HEK293 (cell line): ENCODE results near the gene FBXO21.

Experiments
- CTCF ChIA-PET: fragments of 350-600 bp; formaldehyde crosslinking; extraction: SDS; loops from one replicate; lab custom pipeline; 2021; ENCODE audit warnings: antibody characterized with exemption; lab: Yijun Ruan, JAX
- POLR2A ChIA-PET: fragments of 300-600 bp; formaldehyde crosslinking; extraction: SDS; loops from one replicate; lab custom pipeline; 2020; ENCODE audit warnings: antibody characterized with exemption, inconsistent platforms; lab: Yijun Ruan, JAX
- H3K27ac ChIP-seq: fragments of 200-500 bp; sonication (Bioruptor generic); 2 replicates; pipeline ENCODE4 v1.5.1; 2014; ENCODE audit warnings: low read depth, low read length, control low read depth, inconsistent platforms; ENCODE audit errors: extremely low read depth
- H3K36me3 ChIP-seq, 2 experiments: fragments of 200-500 bp in 1 of 2; sonication (Bioruptor generic) in 1 of 2; 1 replicate in 1 of 2; 2 replicates in 1 of 2; pipeline ENCODE4 v1.5.1; 2014 to 2017; ENCODE audit warnings: inconsistent platforms in 2 of 2, low read length in 2 of 2; ENCODE audit not compliant: control insufficient read depth in 2 of 2, insufficient read depth in 1 of 2
- H3K4me1 ChIP-seq: fragments of 200-500 bp; sonication (Bioruptor generic); 2 replicates; pipeline ENCODE4 v1.5.1; 2014; ENCODE audit warnings: mild to moderate bottlenecking, low read length, inconsistent platforms; ENCODE audit not compliant: control insufficient read depth, insufficient read depth
- H3K4me3 ChIP-seq: 2 replicates; pipeline ENCODE4 v1.5.1; 2011; ENCODE audit warnings: low read depth, mild to moderate bottlenecking, control low read depth, low read length, moderate library complexity
- H3K9me3 ChIP-seq: fragments of 200-500 bp; sonication (Bioruptor generic); 2 replicates; pipeline ENCODE4 v1.5.1; 2014; ENCODE audit warnings: low read depth, low read length, inconsistent platforms; ENCODE audit not compliant: control insufficient read depth, insufficient read depth
- HOXC10 ChIP-seq: sonication (generic); formaldehyde crosslinking; IDR thresholded peaks from 2 replicates; pipeline ENCODE4 v1.8.1; 2023; ENCODE audit warnings: mild to moderate bottlenecking, missing genetic modification reagents
- OVOL3 ChIP-seq: fragments of 450-650 bp; formaldehyde crosslinking; IDR thresholded peaks from 2 replicates; pipeline ENCODE4 v1.5.1; 2016; ENCODE audit warnings: missing biosample characterization, missing genetic modification characterization
- REPIN1 ChIP-seq: fragments of 450-650 bp; formaldehyde crosslinking; IDR thresholded peaks from 2 replicates; pipeline ENCODE4 v1.5.1; 2017; ENCODE audit warnings: missing biosample characterization, missing genetic modification characterization, low read depth
- ZBTB21 ChIP-seq: fragments of 450-650 bp; formaldehyde crosslinking; IDR thresholded peaks from 2 replicates; pipeline ENCODE4 v1.5.1; 2017; ENCODE audit warnings: missing biosample characterization, missing genetic modification characterization
- ZBTB44 ChIP-seq: fragments of 450-650 bp; IDR thresholded peaks from 2 replicates; pipeline ENCODE4 v1.5.1; 2018; ENCODE audit warnings: missing biosample characterization, mild to moderate bottlenecking, missing genetic modification characterization
- ZFP69B ChIP-seq: fragments of 450-650 bp; formaldehyde crosslinking; IDR thresholded peaks from 2 replicates; pipeline ENCODE4 v1.5.1; 2016; ENCODE audit warnings: missing biosample characterization, missing genetic modification characterization
- ZNF140 ChIP-seq: fragments of 450-650 bp; formaldehyde crosslinking; IDR thresholded peaks from 2 replicates; pipeline ENCODE4 v1.5.1; 2016; ENCODE audit warnings: missing biosample characterization, missing genetic modification characterization
- ZNF221 ChIP-seq: fragments of 450-650 bp; formaldehyde crosslinking; IDR thresholded peaks from 2 replicates; pipeline ENCODE4 v1.5.1; 2017; ENCODE audit warnings: missing biosample characterization, missing genetic modification characterization, borderline replicate concordance
- ZNF354C ChIP-seq: fragments of 450-650 bp; formaldehyde crosslinking; IDR thresholded peaks from 2 replicates; pipeline ENCODE4 v1.5.1; 2016; ENCODE audit warnings: missing biosample characterization, missing genetic modification characterization, low read depth, borderline replicate concordance
- ZNF624 ChIP-seq: fragments of 450-650 bp; formaldehyde crosslinking; IDR thresholded peaks from 2 replicates; pipeline ENCODE4 v1.5.1; 2017; ENCODE audit warnings: missing biosample characterization, missing genetic modification characterization
- ZNF664 ChIP-seq: fragments of 450-650 bp; formaldehyde crosslinking; IDR thresholded peaks from 2 replicates; pipeline ENCODE4 v1.5.1; 2016; ENCODE audit warnings: missing biosample characterization, missing genetic modification characterization
- TF ChIP-seq, protein P1 (sequence below): fragments of 450-650 bp; formaldehyde crosslinking; IDR thresholded peaks from 2 replicates; pipeline ENCODE4 v1.5.1; 2016; ENCODE audit warnings: missing biosample characterization, missing genetic modification characterization
- TF ChIP-seq, protein P2 (sequence below): fragments of 450-650 bp; formaldehyde crosslinking; IDR thresholded peaks from 2 replicates; pipeline ENCODE4 v1.5.1; 2016; ENCODE audit warnings: missing biosample characterization, missing genetic modification characterization
- TF ChIP-seq, protein P3 (sequence below): fragments of 450-650 bp; formaldehyde crosslinking; conservative IDR thresholded peaks from 2 replicates; pipeline ENCODE4 v1.5.1; 2016; ENCODE audit warnings: low read depth, missing biosample characterization, missing genetic modification characterization
- TF ChIP-seq, protein P4 (sequence below): fragments of 450-650 bp; formaldehyde crosslinking; IDR thresholded peaks from 2 replicates; pipeline ENCODE4 v1.5.1; 2017; ENCODE audit warnings: missing biosample characterization, mild to moderate bottlenecking, missing genetic modification characterization, moderate library complexity

The FBXO21 gene

DNA sequence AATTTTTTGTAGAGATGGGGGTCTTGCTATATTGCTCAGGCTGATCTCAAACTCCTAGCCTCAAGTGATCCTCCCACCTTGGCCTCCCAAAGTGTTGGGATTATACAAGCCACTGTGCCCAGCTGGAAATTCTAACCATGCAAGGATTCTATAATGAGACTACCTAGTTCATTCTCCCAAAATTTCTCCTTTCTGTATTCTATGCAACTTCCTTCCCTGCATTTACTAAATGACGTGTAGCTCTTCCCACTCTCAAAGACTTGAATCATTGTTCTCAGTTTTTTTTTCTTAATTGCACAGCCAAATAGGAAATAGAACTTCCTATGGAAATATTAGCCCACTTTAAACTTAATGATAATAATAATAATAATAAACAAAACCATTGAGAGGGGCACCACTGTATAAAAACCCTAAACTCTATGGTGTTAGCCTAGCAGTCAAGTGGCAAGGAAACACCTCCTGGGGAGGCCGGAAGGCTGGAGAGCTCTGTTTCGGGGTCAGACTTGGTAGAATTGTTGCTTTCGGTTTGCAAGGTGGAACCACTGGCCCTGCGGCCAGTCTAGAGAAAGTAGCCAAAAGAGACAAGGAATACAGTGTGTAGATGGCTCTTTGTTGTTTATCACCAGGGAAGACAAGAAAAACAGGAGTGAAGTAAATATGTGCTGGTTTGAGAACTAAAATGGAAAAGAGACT, 51.1 kb downstream of the FBXO21 start:
- no peaks in the 10 kb centered on the region for H3K4me1 ChIP-seq
- no peaks in the 10 kb centered on the region for H3K9me3 ChIP-seq
- peaks cover under 1 to 2% of the 10 kb centered on the region in 2 experiments; a peak in 1 of 3 replicates for H3K36me3 ChIP-seq
- no peak overlapping the region for H3K4me3 ChIP-seq
- CTCF ChIA-PET, result interaction anchor here (0.5 to 1.5 kb wide), 3 partner anchors 12 to 190 kb away, joined by 3 to 6 read pairs (median 3); no protein-coding TSS in a partner anchor
- TF ChIP-seq, protein P1, sequence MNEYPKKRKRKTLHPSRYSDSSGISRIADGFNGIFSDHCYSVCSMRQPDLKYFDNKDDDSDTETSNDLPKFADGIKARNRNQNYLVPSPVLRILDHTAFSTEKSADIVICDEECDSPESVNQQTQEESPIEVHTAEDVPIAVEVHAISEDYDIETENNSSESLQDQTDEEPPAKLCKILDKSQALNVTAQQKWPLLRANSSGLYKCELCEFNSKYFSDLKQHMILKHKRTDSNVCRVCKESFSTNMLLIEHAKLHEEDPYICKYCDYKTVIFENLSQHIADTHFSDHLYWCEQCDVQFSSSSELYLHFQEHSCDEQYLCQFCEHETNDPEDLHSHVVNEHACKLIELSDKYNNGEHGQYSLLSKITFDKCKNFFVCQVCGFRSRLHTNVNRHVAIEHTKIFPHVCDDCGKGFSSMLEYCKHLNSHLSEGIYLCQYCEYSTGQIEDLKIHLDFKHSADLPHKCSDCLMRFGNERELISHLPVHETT (tag by site-specific recombination), result no peak
- no peak for TF ChIP-seq ZNF664 (tag by site-specific recombination)
- TF ChIP-seq, protein P2, sequence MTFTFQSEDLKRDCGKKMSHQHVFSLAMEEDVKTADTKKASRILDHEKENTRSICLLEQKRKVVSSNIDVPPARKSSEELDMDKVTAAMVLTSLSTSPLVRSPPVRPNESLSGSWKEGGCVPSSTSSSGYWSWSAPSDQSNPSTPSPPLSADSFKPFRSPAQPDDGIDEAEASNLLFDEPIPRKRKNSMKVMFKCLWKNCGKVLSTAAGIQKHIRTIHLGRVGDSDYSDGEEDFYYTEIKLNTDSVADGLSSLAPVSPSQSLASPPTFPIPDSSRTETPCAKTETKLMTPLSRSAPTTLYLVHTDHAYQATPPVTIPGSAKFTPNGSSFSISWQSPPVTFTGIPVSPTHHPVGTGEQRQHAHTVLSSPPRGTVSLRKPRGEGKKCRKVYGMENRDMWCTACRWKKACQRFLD (tag by site-specific recombination), result no peak
- no peak for TF ChIP-seq ZNF354C (tag by site-specific recombination)
- no peak for TF ChIP-seq ZNF624
- no peak for TF ChIP-seq ZNF221 (tag by site-specific recombination)
- TF ChIP-seq ZFP69B (tag by site-specific recombination), result no peak
- TF ChIP-seq ZNF140 (tag by site-specific recombination), result no peak
- TF ChIP-seq ZBTB21 (tag by site-specific recombination), result no peak
- TF ChIP-seq, protein P3, sequence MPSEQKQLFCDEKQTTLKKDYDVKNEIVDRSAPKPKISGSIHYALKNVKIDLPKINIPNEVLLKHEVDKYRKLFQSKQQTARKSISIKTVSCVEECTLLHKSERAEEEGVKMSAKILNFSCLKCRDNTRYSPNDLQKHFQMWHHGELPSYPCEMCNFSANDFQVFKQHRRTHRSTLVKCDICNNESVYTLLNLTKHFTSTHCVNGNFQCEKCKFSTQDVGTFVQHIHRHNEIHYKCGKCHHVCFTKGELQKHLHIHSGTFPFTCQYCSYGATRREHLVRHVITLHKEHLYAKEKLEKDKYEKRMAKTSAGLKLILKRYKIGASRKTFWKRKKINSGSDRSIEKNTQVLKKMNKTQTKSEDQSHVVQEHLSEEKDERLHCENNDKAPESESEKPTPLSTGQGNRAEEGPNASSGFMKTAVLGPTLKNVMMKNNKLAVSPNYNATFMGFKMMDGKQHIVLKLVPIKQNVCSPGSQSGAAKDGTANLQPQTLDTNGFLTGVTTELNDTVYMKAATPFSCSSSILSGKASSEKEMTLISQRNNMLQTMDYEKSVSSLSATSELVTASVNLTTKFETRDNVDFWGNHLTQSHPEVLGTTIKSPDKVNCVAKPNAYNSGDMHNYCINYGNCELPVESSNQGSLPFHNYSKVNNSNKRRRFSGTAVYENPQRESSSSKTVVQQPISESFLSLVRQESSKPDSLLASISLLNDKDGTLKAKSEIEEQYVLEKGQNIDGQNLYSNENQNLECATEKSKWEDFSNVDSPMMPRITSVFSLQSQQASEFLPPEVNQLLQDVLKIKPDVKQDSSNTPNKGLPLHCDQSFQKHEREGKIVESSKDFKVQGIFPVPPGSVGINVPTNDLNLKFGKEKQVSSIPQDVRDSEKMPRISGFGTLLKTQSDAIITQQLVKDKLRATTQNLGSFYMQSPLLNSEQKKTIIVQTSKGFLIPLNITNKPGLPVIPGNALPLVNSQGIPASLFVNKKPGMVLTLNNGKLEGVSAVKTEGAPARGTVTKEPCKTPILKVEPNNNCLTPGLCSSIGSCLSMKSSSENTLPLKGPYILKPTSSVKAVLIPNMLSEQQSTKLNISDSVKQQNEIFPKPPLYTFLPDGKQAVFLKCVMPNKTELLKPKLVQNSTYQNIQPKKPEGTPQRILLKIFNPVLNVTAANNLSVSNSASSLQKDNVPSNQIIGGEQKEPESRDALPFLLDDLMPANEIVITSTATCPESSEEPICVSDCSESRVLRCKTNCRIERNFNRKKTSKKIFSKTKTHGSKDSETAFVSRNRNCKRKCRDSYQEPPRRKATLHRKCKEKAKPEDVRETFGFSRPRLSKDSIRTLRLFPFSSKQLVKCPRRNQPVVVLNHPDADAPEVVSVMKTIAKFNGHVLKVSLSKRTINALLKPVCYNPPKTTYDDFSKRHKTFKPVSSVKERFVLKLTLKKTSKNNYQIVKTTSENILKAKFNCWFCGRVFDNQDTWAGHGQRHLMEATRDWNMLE (tag by site-specific recombination), result no peak
- no peak for TF ChIP-seq ZBTB44
- TF ChIP-seq HOXC10 (CRISPR knock-in tag), result no peak
- TF ChIP-seq, protein P4, sequence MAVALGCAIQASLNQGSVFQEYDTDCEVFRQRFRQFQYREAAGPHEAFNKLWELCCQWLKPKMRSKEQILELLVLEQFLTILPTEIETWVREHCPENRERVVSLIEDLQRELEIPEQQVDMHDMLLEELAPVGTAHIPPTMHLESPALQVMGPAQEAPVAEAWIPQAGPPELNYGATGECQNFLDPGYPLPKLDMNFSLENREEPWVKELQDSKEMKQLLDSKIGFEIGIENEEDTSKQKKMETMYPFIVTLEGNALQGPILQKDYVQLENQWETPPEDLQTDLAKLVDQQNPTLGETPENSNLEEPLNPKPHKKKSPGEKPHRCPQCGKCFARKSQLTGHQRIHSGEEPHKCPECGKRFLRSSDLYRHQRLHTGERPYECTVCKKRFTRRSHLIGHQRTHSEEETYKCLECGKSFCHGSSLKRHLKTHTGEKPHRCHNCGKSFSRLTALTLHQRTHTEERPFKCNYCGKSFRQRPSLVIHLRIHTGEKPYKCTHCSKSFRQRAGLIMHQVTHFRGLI (tag by site-specific recombination), result no peak
- TF ChIP-seq REPIN1, result no peak
- TF ChIP-seq OVOL3 (tag by site-specific recombination), result no peak
- TF ChIP-seq, all 188 proteins: peak for 0
- no peak overlapping the region for H3K27ac ChIP-seq
- POLR2A ChIA-PET, result no interaction called here
